NCI-H1694 treated with DMSO at 0.1 percent for 48 hours (cell line): ENCODE data around the gene CD19.
"Not testable (repeated sequence)": the region's sequence is repeated elsewhere in the genome, so short reads cannot be mapped to it uniquely, and the experiment has no call there.

Source experiments
- DNase-seq: peaks from one replicate; lab custom pipeline; 2025; lab: John Stamatoyannopoulos, UW

CD19 gene

GRCh38 chr16:28910086-28911031 is 21.4 kb upstream of the CD19 start:
- DNase-seq = no peak

- no peak for DNase-seq
Observed at GRCh38 chr16:28912558-28912957, 19.2 kb upstream of the CD19 start.

GRCh38 chr16:28913946-28914724 is 17.6 kb upstream of the CD19 start:
- DNase-seq = no peak

- no peak for DNase-seq
Observed at GRCh38 chr16:28915181-28915580, 16.6 kb upstream of the CD19 start.

GRCh38 chr16:28917095-28917494 is 14.7 kb upstream of the CD19 start:
- no peak for DNase-seq

- DNase-seq = no peak
Observed at GRCh38 chr16:28918698-28919097, 13.1 kb upstream of the CD19 start.

GRCh38 chr16:28923231-28923587 is 8.6 kb upstream of the CD19 start:
- DNase-seq = no peak

- DNase-seq = no peak
Observed at GRCh38 chr16:28923652-28924398, 7.9 kb upstream of the CD19 start.

GRCh38 chr16:28924399-28924761 is 7.4 kb upstream of the CD19 start:
- DNase-seq = no peak

- peak; percentile 57 for DNase-seq
Observed at GRCh38 chr16:28924762-28925385, 6.9 kb upstream of the CD19 start, which contains the start of gene RABEP2. TSS of gene RABEP2 (minus strand) at chr16:28925238. CDS start at chr16:28925163, 75 bp downstream.

- DNase-seq = peak; percentile 22
Observed at GRCh38 chr16:28925386-28926228, 6.2 kb upstream of the CD19 start.

GRCh38 chr16:28926284-28926683 is 5.5 kb upstream of the CD19 start:
- DNase-seq = not testable (repeated sequence)

GRCh38 chr16:28927815-28928214 is 4.0 kb upstream of the CD19 start:
- DNase-seq = no peak

GRCh38 chr16:28930203-28930602 is 1.6 kb upstream of the CD19 start:
- no peak for DNase-seq

GRCh38 chr16:28930652-28931051 is 1.1 kb upstream of the CD19 start:
- no peak for DNase-seq

- no peak for DNase-seq
Observed at GRCh38 chr16:28932339-28933141, 769 bp downstream of the CD19 start.

GRCh38 chr16:28933171-28933570 is 1.4 kb downstream of the CD19 start:
- no peak for DNase-seq

- DNase-seq = no peak
Observed at GRCh38 chr16:28935346-28935745, 3.6 kb downstream of the CD19 start.

- no peak for DNase-seq
Observed at GRCh38 chr16:28935924-28936783, 4.4 kb downstream of the CD19 start.
